GM19324 (cell line): Measurements from ENCODE around the gene HLA-DRB1.
A peak's percentile ranks its signal among the peaks of the same experiment; 100 is the strongest.
"Not testable (repeated sequence)": the region's sequence is repeated elsewhere in the genome, so short reads cannot be mapped to it uniquely, and the experiment has no call there.

Experiments
- ATAC-seq: cut with Tn5 transposase; IDR thresholded peaks from one replicate; pipeline ENCODE4 v1.9.1; 2021; ENCODE audit warnings: mild to moderate bottlenecking, moderate library complexity; ENCODE audit not compliant: unreplicated experiment, low FRiP score

The HLA-DRB1 gene

DNA sequence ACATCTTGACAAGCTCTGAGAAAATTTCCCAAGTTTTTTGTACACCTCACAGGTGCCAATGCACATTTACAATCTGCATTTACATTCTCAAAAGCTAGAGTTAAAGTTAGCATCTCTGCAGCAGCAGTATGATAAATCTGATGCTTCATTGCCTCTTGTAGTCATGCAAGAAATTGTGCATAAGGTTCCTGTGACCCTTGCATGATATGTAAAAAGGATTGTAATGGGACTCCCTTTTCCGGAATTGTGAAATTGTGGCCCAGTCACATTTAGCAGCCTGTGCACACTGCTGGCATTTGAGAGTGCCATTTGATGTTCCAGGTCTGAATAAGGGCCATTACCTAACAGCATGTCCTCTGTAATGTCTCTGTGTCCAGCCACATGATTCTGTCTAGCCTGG is 24.1 kb downstream of the HLA-DRB1 start:
- no peak for ATAC-seq

DNA sequence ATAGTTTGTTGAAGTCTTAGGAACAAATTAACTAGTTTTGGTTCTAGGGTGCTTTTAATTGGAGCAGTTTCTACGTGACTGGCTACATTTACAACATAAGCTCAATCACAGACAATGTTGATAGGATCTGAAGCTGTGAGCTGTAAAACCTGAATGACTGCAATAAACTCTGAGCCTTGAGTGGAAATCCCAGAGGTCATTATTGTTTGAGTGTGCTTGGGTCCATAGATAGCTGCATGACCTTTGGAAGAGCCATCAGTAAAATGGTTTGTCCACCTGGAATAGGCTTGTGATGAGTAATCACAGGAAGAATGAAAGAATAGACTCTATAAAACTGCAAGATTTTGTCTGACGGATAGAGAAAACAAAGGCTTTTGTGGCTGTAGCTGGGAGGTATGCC is 26.7 kb downstream of the HLA-DRB1 start:
- ATAC-seq, result no peak

DNA sequence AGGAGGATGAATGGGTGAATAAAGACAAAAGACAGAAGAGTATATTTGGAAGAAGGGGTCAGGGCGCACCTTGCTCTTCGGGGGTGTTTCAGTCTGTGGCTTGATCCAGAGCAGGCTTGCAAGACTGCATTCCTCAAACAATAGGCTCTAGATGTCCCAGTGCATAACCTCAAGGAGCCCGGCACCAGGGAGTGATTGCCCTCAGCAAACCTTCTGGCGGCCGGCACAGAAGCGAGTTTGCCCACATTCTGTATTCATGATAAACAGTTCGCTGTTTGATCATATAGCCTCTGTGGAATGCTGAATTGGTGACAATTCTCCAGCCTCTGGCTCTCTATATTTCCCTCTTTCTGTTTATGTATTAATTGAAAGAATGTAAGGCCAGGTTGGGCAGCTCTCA is 29.9 kb downstream of the HLA-DRB1 start:
- no peak for ATAC-seq

DNA sequence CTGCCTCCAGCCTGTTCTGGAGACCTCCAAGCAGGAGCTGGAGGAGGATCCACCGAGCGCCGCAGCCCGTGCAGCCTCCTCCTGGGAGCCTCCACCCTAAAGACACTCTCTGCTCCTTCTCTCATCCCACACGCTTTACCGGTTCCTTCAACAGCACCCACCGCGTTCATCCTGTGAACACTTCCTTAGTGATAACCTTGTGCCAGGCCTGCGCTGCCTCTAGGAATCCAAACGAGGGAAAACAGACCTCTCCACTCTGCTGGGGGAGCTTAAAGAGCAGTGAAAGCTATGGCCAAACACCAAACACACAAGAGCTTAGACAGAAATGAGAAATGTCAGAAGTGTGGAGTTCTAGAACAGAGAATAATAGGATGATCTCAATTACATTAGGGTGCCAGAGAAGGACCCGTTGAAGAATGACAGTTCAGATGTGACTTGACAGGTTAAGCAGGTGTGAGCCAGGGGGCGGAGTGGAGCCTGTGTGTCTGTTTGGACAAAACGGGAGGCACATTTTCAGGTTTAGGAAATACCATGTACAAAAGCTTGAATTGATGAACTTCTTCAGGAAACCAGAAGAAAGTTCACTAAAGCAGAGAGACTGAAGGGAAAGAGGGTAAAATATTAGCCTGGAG is 31.1 kb downstream of the HLA-DRB1 start:
- ATAC-seq, result no peak

DNA sequence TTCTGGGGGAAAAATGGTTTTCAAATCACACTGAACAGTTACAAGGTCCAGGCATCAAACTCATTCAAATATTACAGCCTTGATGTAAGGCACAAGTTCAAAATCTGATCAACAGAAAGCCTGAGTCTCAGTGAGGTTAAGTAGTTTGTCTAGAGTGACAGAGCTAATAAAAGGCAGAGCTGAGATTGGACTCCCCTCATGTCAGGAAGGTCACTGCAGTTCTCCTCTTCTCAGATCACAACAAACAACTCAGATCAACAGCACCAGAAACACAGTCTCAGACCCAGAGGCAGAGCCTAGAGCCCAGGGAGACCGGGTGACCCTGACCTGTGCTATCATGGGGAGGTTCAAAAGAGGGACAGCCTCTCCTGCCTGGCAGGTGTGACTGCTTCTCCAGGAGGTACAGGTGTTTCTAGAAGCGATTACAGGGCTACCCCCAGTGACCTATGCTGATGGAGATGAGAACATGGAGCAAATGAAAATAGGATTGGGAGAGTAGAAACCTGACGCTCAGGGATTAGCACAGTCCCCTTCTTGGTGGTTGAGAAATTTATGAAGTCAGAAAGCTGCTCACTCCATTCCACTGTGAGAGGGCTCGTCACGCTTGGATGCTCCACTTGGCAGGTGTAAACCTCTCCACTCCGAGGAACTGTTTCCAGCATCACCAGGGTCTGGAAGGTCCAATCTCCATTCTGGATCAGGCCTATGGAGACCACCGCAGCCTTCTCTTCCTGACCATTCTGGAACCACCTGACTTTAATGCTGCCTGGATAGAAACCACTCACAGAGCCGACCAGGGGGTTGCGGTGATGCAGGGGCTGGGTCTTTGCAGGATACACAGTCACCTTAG is 35.3 kb downstream of the HLA-DRB1 start:
- no peak for ATAC-seq

DNA sequence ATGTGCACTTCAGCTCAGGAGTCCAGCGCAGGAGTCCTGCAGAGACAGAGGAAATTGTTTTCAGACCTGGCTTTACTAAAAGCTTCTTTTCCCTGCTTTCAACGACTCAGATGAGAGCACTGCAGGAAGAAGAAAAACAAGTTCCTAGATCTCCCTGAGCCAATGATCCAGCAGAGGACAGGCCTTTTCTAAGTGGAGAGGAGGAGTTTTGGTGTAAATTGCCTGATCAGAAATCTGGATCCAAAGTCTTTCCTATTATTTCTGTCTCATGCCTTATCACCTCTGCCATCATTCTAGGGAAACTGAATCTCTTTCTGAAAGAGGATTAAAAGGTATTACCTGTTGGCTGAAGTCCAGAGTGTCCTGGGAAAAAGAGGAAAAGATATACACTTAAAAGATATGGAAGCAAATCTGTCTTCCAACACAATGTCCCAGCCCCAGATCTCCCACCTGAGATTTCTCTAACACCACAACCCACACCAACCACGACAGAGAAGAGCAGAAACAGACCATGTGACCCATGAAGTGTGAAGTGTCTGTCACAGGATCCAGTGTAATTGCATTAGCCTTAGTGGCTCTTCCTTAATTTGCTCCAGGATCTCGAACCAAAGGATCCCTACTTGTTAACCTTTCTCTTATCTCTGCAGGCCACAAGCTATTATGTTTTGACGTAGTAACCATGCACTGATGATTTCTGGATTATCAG is 36.5 kb downstream of the HLA-DRB1 start:
- ATAC-seq, result no peak

DNA sequence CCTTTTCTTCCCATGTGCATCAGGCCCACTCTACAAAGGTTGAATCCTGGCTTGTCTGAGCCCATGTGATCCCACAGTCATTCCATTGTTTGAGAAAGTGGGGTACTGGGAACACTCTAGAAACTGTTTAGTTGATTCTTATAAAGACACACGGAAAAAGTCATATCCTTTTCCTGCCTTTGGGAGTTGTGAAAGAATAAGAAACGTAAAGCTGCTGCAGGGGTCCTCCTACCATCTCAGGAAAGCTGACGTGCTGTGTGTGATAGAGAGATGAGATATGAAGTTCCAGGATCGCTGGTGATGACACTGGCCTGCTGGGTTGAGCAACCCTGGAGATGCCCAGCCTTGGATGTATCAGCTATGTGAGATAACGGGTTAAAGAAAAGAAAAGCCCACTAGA is 38.2 kb downstream of the HLA-DRB1 start:
- ATAC-seq, result no peak

DNA sequence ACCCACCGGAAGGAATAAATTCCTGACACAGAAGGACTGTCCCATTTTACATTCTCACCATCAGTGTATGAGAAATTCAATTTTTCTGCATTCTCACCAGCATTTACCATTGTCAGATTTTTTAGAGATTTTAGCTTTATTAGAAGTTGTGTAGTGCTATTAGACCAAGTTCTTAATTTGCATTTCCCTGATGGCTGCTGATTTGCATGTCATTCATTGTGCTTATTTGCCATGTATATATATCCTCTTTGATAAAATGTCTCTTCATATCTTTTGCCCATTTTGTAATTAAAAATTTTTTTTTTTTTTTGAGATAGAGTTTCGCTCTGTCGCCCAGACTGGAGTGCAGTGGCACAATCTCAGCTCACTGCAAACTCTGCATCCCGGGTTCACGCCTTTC is 49.8 kb downstream of the HLA-DRB1 start:
- ATAC-seq, result no peak

DNA sequence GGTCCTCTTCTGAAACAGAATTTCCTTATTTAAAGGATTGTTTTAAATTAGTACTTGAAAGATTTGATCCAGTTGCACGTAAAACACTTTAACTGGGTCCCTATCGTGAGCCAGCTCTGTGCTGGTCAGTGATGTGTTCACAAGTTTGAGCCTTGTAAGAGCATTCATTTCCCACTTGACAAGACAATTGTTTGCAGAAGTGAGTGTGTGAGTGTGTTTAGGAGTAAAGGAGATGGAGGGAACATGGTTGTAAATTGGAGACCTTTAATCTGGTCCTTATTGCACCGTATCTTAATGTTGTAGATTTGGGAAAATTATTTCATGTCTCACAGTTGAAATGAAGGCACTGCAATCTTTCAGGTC is 59.2 kb downstream of the HLA-DRB1 start:
- ATAC-seq, result not testable (repeated sequence)

DNA sequence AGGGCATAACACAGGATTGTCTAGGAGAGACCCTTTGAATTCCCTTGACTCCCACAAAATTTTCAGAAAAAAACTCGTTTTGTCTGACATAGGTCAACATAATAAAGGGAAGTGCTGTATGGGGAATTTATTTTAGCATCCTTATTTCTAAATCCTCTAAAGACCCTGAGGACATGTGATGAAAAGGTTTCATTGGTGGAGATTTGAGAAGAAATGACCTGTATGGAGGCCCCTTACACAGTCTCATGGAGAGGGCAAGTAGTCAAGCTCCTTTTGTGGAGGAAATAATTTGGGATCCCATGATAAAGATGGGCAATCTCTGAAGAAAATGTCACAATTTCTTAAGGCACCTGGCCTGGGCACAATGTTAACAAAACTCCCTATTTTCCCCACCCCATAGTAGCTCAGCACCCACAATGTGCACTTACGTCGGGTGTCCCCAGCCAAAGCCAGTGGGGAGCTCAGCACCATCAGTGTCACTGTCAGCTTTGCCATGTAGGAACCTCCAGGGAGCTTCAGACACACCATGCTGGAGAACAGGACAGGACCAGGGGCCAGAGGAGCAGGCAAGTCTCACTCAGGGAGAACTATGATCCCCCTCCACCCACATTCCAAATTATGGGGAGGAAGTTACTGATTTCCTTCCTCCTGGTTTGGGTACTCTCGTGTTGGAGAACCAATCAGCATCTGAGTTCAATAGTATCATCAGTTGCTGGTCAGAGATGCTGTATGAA is 59.8 kb downstream of the HLA-DRB1 start, which contains the start of gene HLA-DRB5:
Gene HLA-DRB5, minus strand, starts transcription at position 591 of the 734 bp plus-strand sequence. Its CDS starts 63 bp downstream, at position 528.
- ATAC-seq, result peak; percentile 59
